Thyroid gland (tissue), 4 donors: Measurements from ENCODE around the gene KIF1C.
"Not testable (repeated sequence)": the region's sequence is repeated elsewhere in the genome, so short reads cannot be mapped to it uniquely, and the experiment has no call there.

Source experiments
- CTCF ChIP-seq, 6 experiments: fragments of 200-600 bp in 3 of 6; fragments of 450-650 bp in 3 of 6; sonication (generic) in 3 of 6; IDR thresholded peaks; one replicate each; pipeline ENCODE4 v1.5.1; 2016 to 2019; ENCODE audit warnings: antibody characterized with exemption in 6 of 6, mild to moderate bottlenecking in 2 of 6, inconsistent platforms in 1 of 6, moderate library complexity in 1 of 6
- POLR2A ChIP-seq, 2 donors: fragments of 450-650 bp; IDR thresholded peaks; one replicate each; pipeline ENCODE4 v1.6.1; 2017; ENCODE audit warnings: antibody characterized with exemption in 2 of 2, mild to moderate bottlenecking in 2 of 2, moderate library complexity in 1 of 2

GRCh38 chr17:5030168-5030567 lies 32.4 kb downstream of the KIF1C start:
- not testable (repeated sequence) for TF ChIP-seq CTCF, POLR2A (IDR thresholded peaks at IDR 0.05)
